Measurements from ENCODE around the gene MCC.

The MCC gene

DNA sequence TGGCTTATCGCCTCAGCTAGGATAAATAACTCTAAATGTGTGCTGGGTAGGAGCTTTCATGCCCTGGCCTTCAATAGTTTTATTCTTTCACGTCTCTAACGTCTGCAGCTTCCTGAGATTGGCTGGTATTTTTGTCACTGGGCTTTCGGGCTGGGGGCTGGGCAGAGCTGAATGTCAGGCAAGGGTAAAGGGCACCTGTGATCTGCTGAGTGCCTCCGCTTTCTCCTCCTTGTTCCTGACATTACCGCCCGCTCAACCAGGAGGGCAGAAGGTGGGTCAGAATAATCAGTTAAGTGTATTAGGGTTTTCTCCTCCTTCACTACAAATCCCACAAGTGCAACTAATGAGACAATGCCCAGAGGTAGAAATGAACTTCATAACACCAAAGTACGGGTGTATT, 270.1 kb downstream of the MCC start:
- DNase-seq = peak; percentile 5

DNA sequence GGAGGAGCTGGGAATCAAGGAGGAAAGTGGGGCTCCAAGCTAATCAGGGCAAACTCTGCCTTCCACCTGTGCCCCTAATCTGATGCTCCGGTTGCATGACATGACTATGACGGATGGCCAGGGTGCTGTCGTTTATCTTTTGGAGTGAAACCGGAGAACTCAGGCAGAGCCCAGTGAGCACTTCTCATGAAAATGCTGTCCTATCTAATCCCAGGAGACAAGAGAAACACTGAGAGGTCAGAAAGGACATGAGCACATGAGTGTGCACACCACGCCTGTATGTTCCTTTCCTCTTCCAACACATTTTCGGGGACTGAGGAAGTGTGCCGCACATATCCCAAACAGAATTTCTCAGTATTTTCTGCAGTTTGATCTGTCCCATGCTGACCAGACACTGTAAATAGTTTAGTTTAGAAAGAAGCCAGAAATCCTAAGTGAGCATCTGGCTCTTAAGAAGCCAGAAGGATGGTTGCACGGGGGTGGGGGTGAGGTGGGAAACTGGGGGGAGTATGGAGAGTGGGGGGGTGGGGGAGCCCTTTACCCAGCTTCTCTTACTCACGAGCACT, 270.6 kb downstream of the MCC start:
- DNase-seq = no peak

DNA sequence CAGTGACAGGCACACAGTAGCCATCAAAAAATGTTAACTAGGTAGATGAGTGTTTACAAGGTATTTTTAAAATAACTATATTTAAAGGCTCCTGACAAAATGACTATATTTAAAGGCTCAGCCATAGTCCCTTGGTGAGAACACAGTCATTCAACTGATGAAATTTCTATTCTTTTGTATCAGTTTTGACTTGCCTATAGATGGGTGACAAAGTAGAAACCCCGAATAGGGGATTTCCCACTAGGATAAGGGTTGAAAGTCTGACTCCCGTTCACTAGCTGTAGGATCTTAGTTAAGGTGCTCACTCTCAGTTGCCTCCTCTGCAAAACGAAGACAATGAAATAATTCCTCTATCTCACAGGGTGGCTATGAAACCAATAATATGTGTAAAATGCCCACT, 271.7 kb downstream of the MCC start:
- DNase-seq = no peak

DNA sequence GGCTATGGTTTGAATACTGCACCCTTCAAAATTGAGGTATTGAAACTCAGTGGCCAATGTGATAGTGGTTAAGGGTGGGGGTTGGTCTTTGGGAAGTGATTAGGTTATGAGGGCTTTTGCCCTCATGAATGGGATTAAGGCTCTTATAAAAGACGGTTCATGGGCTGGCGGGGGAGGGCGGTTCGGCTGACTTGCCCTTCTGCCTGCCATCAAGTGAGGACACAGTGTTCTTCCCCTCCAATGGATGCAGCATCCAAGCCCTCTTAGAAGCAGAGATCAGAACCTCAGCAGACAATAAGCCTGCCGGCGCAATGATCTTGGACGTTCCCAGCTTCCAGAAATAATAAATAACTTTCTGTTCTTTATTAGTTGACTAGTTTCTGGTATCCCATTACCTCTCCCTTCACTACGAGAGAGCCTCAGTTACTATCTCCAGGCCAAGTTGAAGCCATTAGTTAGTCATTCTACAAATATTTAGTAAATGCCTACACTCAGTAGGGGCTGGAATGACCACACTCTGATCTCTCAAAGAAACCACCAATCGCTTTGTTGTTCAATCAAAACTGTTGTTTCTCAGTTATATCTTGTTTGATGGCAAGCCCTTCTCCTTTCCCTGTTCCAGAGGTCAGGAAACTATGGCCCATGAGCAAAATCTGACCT, 272.7 kb downstream of the MCC start:
- no peak for DNase-seq

DNA sequence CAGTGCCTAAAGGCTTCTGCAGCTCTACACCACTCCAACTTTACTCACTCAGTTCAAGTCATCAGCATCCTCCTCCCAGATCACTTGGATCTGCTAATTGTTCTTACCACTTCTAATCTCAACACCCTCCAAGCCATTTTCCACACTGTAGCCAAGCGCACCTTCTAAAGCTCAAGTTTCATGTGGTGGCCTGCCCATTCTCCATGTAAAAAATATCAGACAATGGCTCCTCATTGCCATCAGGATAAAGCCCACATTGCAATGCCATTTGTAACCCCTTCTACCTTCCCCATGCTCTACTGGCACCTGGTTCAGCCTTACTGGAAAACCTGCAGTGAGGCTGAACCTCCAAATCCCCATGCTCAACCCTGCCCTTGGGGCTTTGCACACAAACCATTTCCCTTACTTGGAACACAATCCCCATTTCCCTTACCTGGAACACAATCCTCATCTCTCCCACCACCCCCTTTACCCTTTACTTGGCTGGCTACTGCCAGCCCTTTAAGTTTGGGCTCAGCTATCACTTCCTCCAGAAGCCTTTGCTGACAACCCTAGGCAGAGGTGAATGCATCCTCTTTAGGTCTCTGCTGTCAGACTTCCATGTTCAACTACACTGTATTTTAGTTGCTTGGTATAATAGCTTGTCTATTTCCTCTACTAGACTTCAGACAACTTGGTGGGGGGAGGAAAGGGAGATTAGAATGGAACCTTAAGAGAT, 273.5 kb downstream of the MCC start:
- no peak for DNase-seq

DNA sequence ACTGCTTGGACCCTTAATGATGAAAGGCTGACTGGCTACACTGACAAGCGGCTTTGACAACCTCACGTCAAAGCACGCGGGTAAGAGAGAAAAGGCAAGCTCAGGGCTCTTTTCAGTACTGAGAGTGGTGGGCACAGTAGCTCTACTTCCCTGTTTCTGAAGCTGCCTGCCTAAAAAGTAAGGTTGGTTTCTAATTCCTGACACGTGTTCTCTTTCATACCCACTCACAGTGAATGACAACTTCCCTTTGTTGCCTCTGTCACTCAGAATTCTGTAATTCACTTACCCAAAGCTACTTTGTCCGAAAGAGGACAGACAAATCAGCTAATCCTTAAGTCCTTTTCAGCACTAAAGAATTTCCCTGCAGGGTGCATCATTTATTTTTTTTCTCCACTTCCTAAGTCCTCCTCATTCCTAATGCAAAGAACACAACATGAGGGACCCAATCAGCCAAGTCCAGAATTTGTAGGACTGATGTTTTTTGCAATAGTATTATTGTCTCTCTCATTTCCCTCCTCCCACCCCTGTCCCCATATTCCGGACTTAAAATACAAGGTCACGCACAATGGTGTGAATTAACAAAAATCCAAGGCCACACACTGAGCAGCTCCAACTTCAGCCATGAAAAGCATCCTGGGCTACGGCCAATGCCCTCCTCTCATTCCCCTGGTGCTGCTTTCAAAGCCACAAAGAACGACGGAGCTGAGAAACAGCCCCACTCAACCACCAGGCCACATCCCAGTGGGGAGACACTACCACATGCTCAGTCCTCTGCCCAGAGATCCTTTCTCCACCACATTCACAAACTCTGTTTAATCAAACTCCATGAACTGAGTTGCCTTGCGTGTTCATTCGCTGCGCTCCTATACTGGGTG, 274.5 kb downstream of the MCC start:
- DNase-seq = no peak

DNA sequence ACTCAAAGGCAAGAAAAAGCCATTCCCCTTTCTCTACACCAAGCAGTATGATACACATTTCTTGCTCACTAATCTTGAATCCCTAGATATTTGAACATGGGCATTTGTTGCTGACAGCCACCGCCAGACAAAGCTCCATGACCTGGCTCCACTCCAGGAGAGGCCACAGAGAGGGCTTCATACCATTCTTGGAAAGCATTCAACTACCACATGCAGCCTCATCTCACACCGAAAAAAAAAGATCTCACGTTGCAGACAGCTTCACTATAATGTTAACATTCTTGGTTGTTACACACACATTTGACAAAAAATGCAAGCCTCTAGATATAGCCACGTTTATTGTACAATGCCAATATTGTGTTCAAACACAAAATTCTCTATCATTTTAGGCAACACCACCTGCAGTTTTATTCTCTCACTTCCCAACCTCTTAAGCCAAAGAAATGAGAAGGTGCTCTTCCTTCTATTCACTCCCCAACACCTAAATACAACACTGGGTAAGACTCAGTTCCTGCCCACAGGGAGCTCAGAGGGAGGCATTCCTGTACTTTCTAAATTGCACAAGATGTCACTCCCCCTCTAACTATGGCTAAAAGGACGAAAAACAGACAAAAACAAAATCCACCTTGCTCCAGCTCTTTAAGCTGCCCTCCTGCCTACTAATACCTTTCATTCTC, 275.9 kb downstream of the MCC start:
- DNase-seq = no peak

DNA sequence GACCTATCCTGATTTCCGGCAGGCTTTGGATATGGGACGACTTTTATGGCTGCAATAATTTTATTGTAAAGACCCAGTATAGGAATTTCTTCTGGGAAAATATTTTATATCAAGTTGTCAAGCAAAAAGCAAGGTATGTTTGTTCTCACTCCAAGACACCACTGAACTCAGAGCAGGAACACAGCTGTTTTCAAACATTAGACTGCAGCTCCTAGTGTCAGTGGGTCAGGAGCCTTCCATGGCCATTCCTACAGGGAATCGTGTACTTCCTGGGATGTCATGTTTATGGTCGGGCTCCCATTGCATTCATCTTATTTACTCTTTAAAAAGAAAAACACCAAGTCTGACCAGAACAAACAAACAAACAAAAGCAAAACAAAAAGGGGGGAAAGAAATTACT, 278.8 kb downstream of the MCC start:
- DNase-seq = no peak

DNA sequence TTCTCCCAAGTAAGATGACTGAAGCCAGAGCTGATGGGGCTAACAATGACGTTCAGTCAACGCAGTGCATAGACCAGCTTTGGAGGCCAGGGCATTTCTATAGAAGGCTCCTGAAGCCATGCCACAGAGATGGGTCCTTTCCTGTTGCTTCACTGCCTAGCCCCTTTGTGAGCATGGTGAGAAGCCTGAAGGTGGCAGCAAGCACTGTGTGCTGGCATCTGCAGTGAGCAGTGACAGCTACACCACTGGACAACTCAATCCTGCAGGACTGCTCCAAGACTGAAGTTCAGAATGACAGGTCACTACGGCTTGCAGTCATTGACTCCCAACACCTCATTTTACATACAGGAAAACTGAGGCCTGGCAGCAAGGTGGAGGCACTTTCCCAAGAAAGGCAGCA, 282.4 kb downstream of the MCC start:
- no peak for DNase-seq

DNA sequence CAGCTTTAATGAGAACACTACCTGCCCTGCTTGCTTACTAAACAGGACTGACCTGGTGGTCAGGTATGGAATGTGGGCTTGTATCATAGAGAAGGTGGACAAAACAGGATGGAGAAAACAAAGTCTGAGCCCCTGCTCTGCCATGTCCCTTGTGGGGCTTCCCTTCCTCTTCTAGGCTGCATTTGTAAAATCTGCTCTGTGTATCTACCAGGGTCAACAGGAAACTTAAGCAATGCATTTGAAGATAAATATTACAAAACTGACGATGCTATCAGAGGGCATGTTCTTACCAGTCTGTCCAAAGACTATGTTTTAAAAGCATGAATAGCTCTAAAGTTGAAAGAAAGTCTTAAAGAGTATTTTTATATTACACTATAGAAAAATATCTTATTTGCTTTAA, 282.9 kb downstream of the MCC start:
- no peak for DNase-seq

DNA sequence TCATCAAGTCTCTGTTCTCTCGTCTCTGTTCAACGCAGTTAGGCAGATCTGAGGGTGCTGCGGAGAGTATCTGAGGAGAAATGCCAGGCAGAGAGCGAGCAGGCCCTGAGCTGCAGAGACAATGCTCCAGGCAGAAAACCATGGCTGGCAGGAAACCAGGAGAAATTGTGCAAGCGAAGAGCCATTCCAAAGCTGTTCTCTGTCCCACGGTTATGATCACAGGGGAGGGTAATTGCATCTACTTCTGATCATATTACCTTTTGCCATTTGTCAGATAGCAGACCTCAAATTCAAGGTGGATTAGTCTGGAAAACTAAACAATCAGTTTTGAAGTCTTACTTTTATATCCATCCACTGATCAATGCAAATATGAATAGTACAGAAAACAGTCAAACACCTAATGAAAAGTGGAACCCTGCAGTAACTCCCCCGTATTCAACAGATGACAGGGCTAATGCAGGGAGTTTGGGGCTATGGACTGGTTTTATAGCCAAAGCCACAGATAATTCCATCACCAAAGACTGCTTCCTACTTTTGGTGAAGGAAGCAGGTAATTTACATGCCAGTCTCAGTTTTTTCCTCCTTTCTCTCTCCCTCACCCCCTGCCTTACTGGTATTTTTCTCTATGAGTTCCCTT, 283.6 kb downstream of the MCC start:
- no peak for DNase-seq

DNA sequence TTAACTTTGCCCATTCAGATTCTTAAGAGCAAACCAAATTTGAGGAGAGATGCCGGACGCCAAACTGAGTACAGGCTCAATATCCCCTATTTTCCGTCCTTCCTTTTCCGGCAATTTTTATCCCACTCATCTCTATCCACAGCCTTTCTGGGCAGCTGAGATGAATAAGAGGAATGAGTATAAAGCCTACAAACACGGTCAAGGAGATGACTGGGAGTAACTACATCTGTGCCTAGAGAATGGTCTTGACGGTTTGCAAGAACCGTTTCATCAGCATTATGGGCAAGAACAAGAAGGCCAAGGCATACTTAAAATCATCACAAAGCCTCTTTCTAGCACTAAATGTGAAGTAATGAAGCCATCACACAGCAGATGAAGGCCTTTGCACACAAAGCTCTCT, 284.3 kb downstream of the MCC start:
- DNase-seq = no peak

DNA sequence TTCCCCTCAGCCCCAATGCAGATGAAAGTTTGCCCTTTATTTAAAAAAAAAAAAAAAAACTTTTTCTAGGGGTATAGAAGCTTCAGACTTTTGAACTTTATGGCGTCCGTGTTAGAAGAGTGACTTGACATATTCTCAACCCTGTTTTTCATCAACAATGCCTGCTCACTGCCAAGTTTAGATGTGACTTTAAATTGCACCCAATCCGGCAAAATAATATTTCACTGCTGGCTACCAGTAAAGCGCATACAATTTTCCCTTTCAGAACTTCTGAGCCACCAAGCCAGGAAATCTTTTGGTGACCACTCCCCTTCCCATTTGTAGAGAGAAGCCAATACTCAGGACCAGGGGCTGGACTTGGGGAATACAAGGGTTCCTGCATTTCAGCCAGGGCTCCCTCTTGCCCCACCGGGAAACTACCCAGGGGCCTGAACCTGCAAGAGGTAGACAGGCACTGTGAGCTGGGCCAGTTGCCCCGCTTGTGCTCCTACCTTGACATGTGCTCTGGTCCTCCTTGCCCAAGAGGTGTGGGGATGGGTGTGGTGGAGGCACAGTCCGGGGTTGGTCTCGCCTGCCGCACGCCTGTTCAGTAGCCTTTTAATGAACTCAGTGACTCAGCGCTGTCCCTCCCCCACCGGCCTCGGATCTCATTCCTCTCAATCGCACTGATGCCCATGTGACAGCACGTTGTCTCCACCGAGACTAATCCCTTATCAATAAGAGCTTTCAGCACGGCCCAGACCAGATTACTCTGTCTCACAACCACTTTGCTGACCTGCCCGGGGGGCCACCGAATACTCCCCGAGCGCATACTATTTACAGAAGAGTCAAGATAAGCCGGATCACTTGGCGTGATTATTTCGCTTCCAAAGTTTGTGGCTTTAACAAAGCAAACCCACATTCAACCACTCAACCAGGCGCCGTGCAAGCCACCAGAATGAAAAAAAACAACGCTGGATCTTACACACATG, 285.2 kb downstream of the MCC start:
- no peak for DNase-seq

DNA sequence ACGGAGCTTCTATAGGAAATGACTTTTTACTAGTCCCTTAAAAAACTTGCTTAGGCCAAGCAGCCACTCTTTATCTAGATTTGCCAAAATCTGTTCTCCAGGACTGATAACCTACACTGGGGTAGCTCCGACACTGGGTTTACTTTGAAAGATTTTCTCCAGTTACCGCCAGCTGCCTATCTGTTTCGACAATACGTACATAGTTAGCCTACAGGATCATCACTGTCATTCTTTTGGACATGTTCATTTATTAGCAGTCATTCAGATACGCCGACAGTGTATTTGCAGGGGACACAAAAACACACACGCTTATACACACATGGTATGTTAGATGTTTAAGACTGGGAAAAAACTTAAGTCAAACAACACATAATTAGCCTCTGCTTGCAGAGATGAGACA, 286.0 kb downstream of the MCC start:
- DNase-seq = no peak

DNA sequence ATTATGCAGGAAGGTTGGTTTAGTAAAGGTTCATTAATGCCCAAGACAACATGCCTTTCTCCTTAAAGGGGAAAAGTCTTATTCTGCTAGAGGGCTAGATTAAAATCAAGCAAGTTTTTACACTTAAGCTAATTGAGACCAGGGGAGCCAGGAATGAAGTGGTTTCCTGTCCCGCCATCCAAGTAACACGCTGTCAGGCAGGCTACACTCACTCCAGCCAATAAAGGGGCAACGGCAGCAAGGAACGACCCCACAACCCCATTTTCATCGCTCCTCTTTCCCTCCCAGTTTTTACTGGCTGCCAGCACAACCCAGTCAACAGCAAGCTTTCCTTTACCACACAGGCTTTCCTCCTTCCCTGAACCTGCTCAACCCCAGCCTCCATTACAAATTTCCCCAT, 286.5 kb downstream of the MCC start:
- no peak for DNase-seq

DNA sequence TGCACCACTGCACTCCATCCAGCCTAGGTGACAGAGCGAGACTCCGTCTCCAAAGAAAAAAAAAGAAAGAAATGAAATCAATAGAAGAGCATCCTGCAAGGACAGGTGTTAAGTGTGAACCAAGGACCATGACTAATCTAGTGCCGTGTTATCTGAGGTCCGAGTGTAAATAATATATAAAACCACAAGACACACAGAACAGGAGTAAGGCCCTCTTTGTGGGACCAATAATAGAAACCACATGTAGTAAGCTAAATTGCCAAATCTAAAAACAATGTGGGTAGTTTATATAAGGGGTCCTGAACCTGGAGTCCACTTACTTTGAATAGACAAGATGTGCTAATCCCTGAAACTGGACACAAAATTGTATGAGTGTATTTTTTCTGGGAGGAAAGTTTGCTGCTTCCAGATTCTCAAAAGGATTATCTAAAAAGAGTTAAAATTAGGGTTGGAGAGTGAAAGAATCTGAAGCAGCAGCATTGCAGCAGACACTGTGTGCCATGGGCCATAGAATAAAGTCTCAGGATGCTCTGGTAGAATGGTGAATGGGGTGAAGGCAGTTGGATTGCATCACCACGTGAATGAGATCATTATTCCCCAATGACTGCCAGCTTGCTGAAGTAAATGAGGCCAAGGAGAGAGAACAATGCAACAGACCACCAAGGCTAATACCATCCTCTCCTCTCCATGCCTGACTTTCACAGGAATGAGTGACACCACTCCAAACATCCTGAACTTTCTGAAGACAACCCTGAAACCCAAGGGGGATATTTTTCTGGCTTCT, 288.9 kb downstream of the MCC start:
- no peak for DNase-seq

DNA sequence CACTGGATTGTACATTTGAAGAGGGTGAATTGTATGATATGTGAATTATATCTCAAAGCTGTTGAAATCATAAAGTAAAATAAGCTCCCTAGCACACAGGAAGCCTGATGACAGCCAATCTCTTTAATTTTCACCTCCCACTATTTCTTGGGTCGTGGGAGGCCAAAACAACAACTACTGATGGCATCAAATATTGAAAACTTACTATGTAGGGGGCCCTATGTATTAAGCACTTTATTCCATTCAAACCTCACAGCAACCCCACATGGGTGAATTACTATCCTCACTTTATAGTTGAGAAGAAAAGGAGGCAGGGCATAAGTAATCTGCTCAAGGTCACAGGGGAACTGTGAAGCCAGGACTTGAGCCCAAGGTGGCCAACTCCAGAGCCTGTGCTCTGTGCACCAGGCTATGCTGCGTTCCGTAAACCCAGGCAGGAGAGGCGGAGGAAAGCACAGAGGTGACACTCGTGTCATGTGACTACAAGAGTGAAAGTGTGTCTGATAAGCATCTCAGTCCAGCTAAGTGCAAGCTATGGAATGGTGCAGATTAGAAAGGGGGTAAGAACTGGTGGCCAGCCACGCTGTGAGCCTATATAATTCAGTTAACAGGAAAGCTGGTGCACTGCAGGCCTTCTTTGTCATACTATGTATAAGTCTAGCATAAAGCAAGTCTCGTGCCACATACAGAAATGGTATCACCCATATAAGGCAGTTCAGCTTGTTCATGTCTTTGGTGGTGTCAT, 290.6 kb downstream of the MCC start:
- no peak for DNase-seq

DNA sequence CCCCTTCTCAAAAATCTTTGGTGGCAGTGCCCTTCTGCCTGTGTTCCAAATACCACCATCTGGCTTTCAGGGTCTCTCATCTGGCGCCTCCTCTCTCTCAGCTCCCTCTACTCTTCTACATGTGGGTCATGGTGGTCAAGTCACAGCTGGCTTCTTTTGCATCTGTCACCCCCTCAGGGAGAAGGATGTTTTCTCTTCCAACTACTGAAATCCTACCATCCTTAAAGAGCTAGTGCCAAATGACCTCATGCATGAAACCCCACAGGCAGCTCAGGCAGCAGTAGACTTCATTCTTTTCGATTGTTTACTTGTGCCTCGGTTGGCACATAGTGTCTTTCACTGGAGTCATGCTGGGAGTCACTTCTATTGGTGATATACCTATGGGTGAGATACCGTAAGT, 292.5 kb downstream of the MCC start:
- no peak for DNase-seq

DNA sequence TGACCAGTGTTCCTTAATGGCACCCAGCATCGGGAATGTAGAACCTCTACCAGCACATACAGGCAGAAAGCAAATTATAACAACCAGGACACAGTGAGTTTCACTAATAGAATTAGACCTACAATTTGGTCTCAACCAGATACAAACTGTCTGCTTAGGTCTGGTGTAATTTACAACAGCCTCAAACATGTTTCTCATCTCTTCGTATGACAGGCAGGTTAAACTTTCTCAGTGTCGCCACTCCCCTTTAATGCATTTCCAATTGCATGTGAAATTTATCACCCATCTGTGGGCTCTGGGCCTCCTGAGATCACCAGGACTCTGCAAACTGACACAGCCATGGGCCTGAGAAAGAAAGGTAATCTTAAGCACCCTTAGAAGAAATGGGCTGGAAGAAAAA, 293.0 kb downstream of the MCC start:
- no peak for DNase-seq

DNA sequence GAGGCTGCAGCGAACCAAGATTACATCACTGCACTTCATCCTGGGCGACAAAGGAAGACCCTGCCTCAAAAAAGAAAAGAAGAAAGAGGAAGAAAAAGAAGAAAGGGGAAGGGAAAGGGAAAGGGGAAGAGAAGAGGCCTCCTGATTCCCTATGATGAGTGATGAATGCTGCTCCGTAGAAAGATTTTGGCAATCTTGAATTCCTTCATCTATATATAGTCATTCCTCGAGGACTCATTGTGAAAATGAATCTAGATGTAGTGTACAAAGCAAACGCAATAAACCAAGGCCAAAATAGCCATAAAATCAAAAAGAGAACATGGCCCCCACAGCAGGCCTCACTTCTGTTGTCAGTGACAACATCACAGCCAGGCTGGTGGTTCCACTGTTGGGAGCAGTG, 293.7 kb downstream of the MCC start:
- no peak for DNase-seq
